Kidney (tissue), 14 donors: ENCODE results near the gene TRIM66. TPM values are rescaled to one million over a fixed set of nuclear protein-coding genes. Genes with fewer than 3 reads are reported as not detected.

Experiments used
- DNase-seq, 5 donors: peaks; one replicate each; pipeline ENCODE4 v3.0.0-alpha.2; 2013 to 2020
- FAIRE-seq: peaks from 2 replicates; lab custom pipeline; 2012; peaks lifted over from hg19 to GRCh38; lab: Jason Lieb, UNC
- H3K27ac ChIP-seq, 2 donors: one replicate each; pipeline ENCODE4 v1.7.0; 2013; ENCODE audit warnings: low read depth in 2 of 2, low read length in 2 of 2, inconsistent platforms in 1 of 2
- H3K27me3 ChIP-seq: one replicate; pipeline ENCODE4 v1.7.1; 2013; ENCODE audit warnings: low read length, inconsistent platforms; ENCODE audit not compliant: control insufficient read depth, insufficient read depth
- H3K36me3 ChIP-seq, 3 donors: one replicate each; pipeline versions ENCODE4 v1.7.0 to v1.7.1; 2013; ENCODE audit warnings: low read length in 3 of 3, control low read depth in 1 of 3, inconsistent platforms in 1 of 3; ENCODE audit not compliant: insufficient read depth in 3 of 3, control insufficient read depth in 2 of 3
- H3K4me1 ChIP-seq, 3 donors: one replicate each; pipeline versions ENCODE4 v1.7.0 to v1.7.1; 2013; ENCODE audit warnings: low read length in 3 of 3, inconsistent platforms in 1 of 3, low read depth in 1 of 3; ENCODE audit not compliant: control insufficient read depth in 2 of 3, insufficient read depth in 2 of 3
- H3K4me3 ChIP-seq, 3 donors: one replicate each; pipeline versions ENCODE4 v1.7.0 to v1.8.1; 2013; ENCODE audit warnings: low read length in 3 of 3, control low read depth in 1 of 3, inconsistent platforms in 1 of 3
- H3K9ac ChIP-seq, 3 donors: one replicate each; pipeline versions ENCODE4 v1.7.0 to v1.7.1; 2013; ENCODE audit warnings: low read length in 3 of 3, control low read depth in 1 of 3, inconsistent platforms in 1 of 3
- H3K9me3 ChIP-seq, 3 donors: one replicate each; pipeline versions ENCODE4 v1.7.0 to v1.7.1; 2013; ENCODE audit warnings: low read length in 3 of 3, control low read depth in 1 of 3, inconsistent platforms in 1 of 3; ENCODE audit not compliant: control insufficient read depth in 2 of 3, insufficient read depth in 1 of 3
- CTCF ChIP-seq: IDR thresholded peaks from 3 replicates; pipeline ENCODE4 v1.5.1; 2012; ENCODE audit warnings: mild to moderate bottlenecking, moderate library complexity, borderline replicate concordance; ENCODE audit not compliant: insufficient read depth; ENCODE audit errors: extremely low read depth
- intact Hi-C: fragments of 100-400 bp; cut with DNase I; formaldehyde crosslinking; loops from one replicate; pipeline ENCODE4 v1.11.1; 2022
- polyA plus RNA-seq: library from polyadenylated mRNA; stranded (reverse); fragments of 350-450 nt; fragmentation: Illumina TruSeq; extraction: RNeasy Lipid Tissue Mini Kit (QIAGEN cat#74804); gene quantifications from one replicate; pipeline ENCODE4 v1.2.3, GENCODE V29; 2014; ENCODE audit warnings: low read depth, low replicate concordance; ENCODE audit not compliant: insufficient read depth
- total RNA-seq: library from RNA; stranded (reverse); fragmentation: NEBNext Ultra II Directional; extraction: Animal tissue kit (Norgen Biotek cat#: 25700); gene quantifications from one replicate; pipeline ENCODE4 v1.2.1, GENCODE V29; 2021
- donor health status: control.
- donor health status: control.
- donor health status: control.
- donor health status: control.
- donor health status: control.
- donor health status: DM: yes; HTN: yes; CAD: no.
- donor health status: Normal renal cell carcinoma (clear cell type).

TRIM66 gene
- total and polyA plus RNA-seq, 2 donors from 2014 or later: 1.4 to 25.7 TPM

- Histone ChIP-seq H3K27ac (no peak overlapping the region), H3K27me3 (no peaks in the 10 kb centered on the region), H3K36me3 (peaks cover 0 to 30% (median 18%) of the 10 kb centered on the region in 3 donors), H3K4me1 (peaks cover 0 to under 1% (median 0%) of the 10 kb centered on the region in 3 donors), H3K4me3 (no peak overlapping the region), H3K9me3 (no peaks in the 10 kb centered on the region), H3K9ac (no peak overlapping the region)
- FAIRE-seq (no peak), DNase-seq (no peak)
- TF ChIP-seq CTCF: no peak
- intact Hi-C loops: no loop called here
Observed at GRCh38 chr11:8615291-8616032, 67.0 kb downstream of the TRIM66 start.

DNA sequence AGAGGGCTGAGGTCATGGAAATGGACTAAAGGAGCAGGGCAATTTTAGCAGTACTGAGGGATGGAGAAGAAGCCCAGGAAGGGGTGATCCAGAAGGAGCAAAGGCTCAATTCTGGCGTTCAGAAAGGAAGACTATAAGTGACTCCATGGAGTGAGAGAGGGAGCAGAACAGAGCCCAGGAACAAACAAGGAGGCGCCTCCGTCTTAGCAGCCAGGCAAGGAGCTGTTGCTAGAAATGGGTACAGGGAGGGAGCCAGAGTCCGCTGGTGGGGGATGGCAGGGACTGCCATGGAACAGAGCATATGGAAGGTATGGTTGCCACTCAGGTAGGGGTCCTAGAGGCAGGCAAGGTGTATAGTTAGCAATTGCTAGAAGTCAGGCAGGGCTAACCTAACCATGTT is 68.0 kb downstream of the TRIM66 start:
- Histone ChIP-seq H3K27ac (no peak overlapping the region), H3K9ac (no peak overlapping the region), H3K36me3 (peaks cover 0 to 21% (median 11%) of the 10 kb centered on the region in 3 donors), H3K27me3 (no peaks in the 10 kb centered on the region), H3K9me3 (no peaks in the 10 kb centered on the region), H3K4me1 (peaks cover 0 to 3% (median 0%) of the 10 kb centered on the region in 3 donors), H3K4me3 (no peak overlapping the region)
- FAIRE-seq: no peak
- no peak for TF ChIP-seq CTCF
- no peak for DNase-seq
- intact Hi-C loops: no loop called here

DNA sequence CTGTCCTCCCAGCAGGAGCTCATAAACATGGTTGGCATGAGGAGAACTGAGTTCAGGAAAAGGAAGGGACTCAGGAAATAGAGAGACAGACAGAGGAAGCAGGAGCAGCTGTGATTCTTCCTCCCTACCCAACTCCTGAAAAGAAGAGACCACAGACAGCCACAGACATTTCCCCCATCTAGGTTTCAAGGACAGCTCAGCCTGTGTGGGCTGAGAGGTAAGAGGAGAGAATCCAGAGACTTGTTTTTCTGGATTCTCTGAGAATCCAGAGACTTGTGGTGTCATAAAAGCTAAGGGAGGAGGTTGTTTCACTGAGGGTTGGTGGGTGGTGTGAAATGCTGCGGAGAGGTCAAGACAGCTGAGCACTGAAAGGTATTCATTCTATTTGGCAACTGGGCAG is 69.4 kb downstream of the TRIM66 start:
- Histone ChIP-seq H3K36me3 (peaks cover 0 to 12% (median 8%) of the 10 kb centered on the region in 3 donors), H3K27me3 (no peaks in the 10 kb centered on the region), H3K9me3 (no peaks in the 10 kb centered on the region), H3K27ac (no peak overlapping the region), H3K4me3 (no peak overlapping the region), H3K4me1 (peaks cover 0 to 3% (median 0%) of the 10 kb centered on the region in 3 donors), H3K9ac (no peak overlapping the region)
- DNase-seq (peak in 1 of 5 donors; percentile 18), FAIRE-seq (no peak)
- intact Hi-C loops: no loop called here
- no peak for TF ChIP-seq CTCF
